Mucosa of descending colon (tissue), 3 donors: Measurements from ENCODE around the gene MICOS13. TPM values are rescaled to one million over a fixed set of nuclear protein-coding genes. Genes with fewer than 3 reads are reported as not detected.

ENCODE experiments used
- ATAC-seq: fragments of 200-7000 bp; cut with Tn5 transposase; one replicate; pipeline ENCODE4 v1.9.1; 2020; ENCODE audit warnings: mild to moderate bottlenecking, moderate library complexity
- DNase-seq, 3 donors: peaks; one replicate each; pipeline ENCODE4 v3.0.0-alpha.2; 2020
- H3K36me3 ChIP-seq: fragments of 200-600 bp; one replicate; pipeline ENCODE4 v1.8.0; 2021; ENCODE audit warnings: low read depth, mild to moderate bottlenecking
- H3K4me1 ChIP-seq: fragments of 200-600 bp; one replicate; pipeline ENCODE4 v1.8.0; 2021; ENCODE audit warnings: low read depth, mild to moderate bottlenecking
- H3K4me3 ChIP-seq: fragments of 200-600 bp; one replicate; pipeline ENCODE4 v1.8.0; 2021; ENCODE audit warnings: mild to moderate bottlenecking
- H3K9me3 ChIP-seq: fragments of 200-600 bp; one replicate; pipeline ENCODE4 v1.8.0; 2021; ENCODE audit warnings: mild to moderate bottlenecking
- CTCF ChIP-seq: fragments of 200-600 bp; IDR thresholded peaks from one replicate; pipeline ENCODE4 v1.8.0; 2022; ENCODE audit warnings: antibody characterized with exemption, mild to moderate bottlenecking
- intact Hi-C, 2 donors: fragments of 100-400 bp; cut with DNase I in 1 of 2; cut with micrococcal nuclease in 1 of 2; formaldehyde crosslinking; loops; one replicate each; pipeline versions ENCODE4 v1.11.0 to v1.11.1; 2022; cut with DNase I, micrococcal nuclease
- total RNA-seq, 3 donors: library from RNA; stranded (reverse); fragmentation: NEBNext Ultra II Directional in 2 of 3; extraction: Animal tissue kit (Norgen Biotek cat#: 25700) in 2 of 3; gene quantifications; one replicate each; pipeline versions ENCODE4 v1.2.1 to v1.2.4, GENCODE V29; 2021 to 2023
- donor health status: DM: no; HTN: no; CAD: no; lungs with moderate emphysema.
- donor health status: DM: no; HTN: no; CAD: no.
- donor health status: DM: no; HTN: yes; CAD: no.

MICOS13 gene
- total RNA-seq, 3 donors from 2014 or later = 70.1 to 73.7 (median 70.9) TPM

DNA sequence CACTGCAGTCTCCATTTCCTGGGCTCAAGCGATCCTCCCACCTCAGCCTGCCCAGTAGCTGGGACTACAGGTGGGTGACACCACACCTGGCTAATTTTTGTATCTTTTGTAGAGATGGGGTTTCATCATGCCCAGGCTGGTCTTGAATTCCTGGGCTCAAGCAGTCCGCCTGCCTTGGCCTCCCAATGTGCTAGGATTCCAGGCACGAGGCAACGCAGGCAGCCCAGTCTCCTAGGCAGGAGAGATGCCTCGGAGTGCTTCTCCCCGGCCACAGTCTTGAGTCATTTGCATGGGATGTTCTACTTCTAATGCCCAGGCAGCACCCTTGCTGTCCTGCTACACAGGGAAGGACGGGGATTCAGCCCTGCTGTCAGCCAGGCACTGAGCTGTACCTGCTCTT is 8.7 kb downstream of the MICOS13 start:
- H3K4me1 ChIP-seq = no peaks in the 10 kb centered on the region
- ATAC-seq = no peak
- H3K9me3 ChIP-seq = no peaks in the 10 kb centered on the region
- TF ChIP-seq CTCF = no peak
- no peak overlapping the region for H3K4me3 ChIP-seq
- peaks cover 15% of the 10 kb centered on the region for H3K36me3 ChIP-seq
- intact Hi-C loops = no loop called here
- no peak for DNase-seq

GRCh38 chr19:5669212-5669611 is 11.1 kb downstream of the MICOS13 start:
- no peak for DNase-seq
- Histone ChIP-seq H3K9me3 (no peaks in the 10 kb centered on the region), H3K36me3 (peaks cover 22% of the 10 kb centered on the region), H3K4me3 (no peak overlapping the region), H3K4me1 (no peaks in the 10 kb centered on the region)
- ATAC-seq = no peak
- no peak for TF ChIP-seq CTCF
- intact Hi-C loops = no loop called here

- ATAC-seq (peak; percentile 8), DNase-seq (no peak)
- peaks cover 31% of the 10 kb centered on the region for H3K36me3 ChIP-seq
- H3K4me1 ChIP-seq = no peaks in the 10 kb centered on the region
- intact Hi-C loops = no loop called here
- TF ChIP-seq CTCF = no peak
- no peaks in the 10 kb centered on the region for H3K9me3 ChIP-seq
- no peak overlapping the region for H3K4me3 ChIP-seq
Measured at GRCh38 chr19:5667751-5668271, 12.5 kb downstream of the MICOS13 start.

DNA sequence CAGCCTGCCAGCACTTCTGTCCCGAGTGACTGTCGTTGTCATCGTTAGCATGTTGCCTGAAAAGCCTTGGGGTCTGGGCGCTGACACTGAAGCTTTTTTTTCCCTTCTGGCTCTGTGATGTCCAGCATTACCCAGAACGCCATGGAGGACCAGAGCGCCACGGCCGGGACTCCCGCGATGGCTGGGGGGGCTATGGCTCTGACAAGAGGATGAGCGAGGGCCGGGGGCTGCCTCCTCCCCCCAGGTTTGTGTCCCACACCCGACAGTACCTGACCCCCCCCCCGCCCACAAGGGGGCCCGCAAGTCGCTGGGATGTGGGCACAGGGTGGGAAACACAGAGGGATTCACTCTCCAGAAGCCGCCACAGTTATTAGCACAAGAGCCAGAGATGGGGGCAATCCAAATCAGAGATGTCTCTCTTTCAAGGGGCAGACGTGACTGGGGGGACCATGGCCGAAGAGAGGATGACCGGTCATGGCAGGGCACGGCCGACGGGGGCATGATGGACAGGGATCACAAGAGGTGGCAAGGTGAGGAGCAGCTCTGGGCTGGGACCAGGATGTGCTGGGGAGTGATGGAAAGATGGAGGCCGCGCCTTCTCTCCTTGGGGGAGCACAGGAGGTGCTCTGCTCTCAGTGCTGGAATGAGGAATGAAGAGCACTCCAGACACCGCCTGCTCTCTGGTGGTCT is 13.2 kb downstream of the MICOS13 start:
- Histone ChIP-seq H3K9me3 (no peaks in the 10 kb centered on the region), H3K36me3 (peaks cover 34% of the 10 kb centered on the region), H3K4me1 (no peaks in the 10 kb centered on the region), H3K4me3 (no peak overlapping the region)
- intact Hi-C loops = no loop called here
- DNase-seq (no peak), ATAC-seq (peak; percentile 7)
- TF ChIP-seq CTCF = no peak

- intact Hi-C loops = no loop called here
- DNase-seq = no peak
- Histone ChIP-seq H3K4me1 (no peaks in the 10 kb centered on the region), H3K4me3 (no peak overlapping the region), H3K9me3 (no peaks in the 10 kb centered on the region), H3K36me3 (peaks cover 45% of the 10 kb centered on the region)
- no peak for TF ChIP-seq CTCF
- ATAC-seq = no peak
Measured at GRCh38 chr19:5665781-5666513, 14.4 kb downstream of the MICOS13 start.
